HFF-Myc (cell line): ENCODE data around the gene GPC5.

Experiments used
- DNase-seq: peaks from one replicate; pipeline ENCODE4 v3.0.0-alpha.2; 2011; ENCODE audit warnings: low read depth; ENCODE audit errors: extremely low read depth
- H3K4me3 ChIP-seq: replicated peaks from 2 replicates; pipeline ENCODE4 v1.5.1; 2011; ENCODE audit warnings: low read depth, mild to moderate bottlenecking, control low read depth, low read length
- CTCF ChIP-seq: IDR thresholded peaks from 2 replicates; pipeline ENCODE4 v1.5.1; 2012; ENCODE audit warnings: mild to moderate bottlenecking, low read depth, low read length, control low read depth; ENCODE audit errors: missing control alignments

GPC5 gene

GRCh38 chr13:92415781-92416180 is 1017.4 kb downstream of the GPC5 start:
- DNase-seq: no peak
- no peak for TF ChIP-seq CTCF
- H3K4me3 ChIP-seq: no peak overlapping the region

GRCh38 chr13:92418818-92419412 is 1020.5 kb downstream of the GPC5 start:
- H3K4me3 ChIP-seq: no peak overlapping the region
- no peak for TF ChIP-seq CTCF
- DNase-seq: no peak

- no peak for DNase-seq
- no peak for TF ChIP-seq CTCF
- H3K4me3 ChIP-seq: no peak overlapping the region
These were observed 1030.8 kb downstream of the GPC5 start for GRCh38 chr13:92429231-92429630.

GRCh38 chr13:92433386-92433785 is 1035.0 kb downstream of the GPC5 start:
- H3K4me3 ChIP-seq: no peak overlapping the region
- DNase-seq: no peak
- TF ChIP-seq CTCF: no peak

- TF ChIP-seq CTCF: no peak
- H3K4me3 ChIP-seq: no peak overlapping the region
- DNase-seq: no peak
These were observed 1035.5 kb downstream of the GPC5 start for GRCh38 chr13:92433963-92434362.

GRCh38 chr13:92436924-92437323 is 1038.5 kb downstream of the GPC5 start:
- TF ChIP-seq CTCF: no peak
- DNase-seq: no peak
- H3K4me3 ChIP-seq: no peak overlapping the region

GRCh38 chr13:92444244-92444643 is 1045.8 kb downstream of the GPC5 start:
- no peak for DNase-seq
- H3K4me3 ChIP-seq: no peak overlapping the region
- TF ChIP-seq CTCF: no peak
